ENCODE data around the gene TNFRSF8.

TNFRSF8 gene

DNA sequence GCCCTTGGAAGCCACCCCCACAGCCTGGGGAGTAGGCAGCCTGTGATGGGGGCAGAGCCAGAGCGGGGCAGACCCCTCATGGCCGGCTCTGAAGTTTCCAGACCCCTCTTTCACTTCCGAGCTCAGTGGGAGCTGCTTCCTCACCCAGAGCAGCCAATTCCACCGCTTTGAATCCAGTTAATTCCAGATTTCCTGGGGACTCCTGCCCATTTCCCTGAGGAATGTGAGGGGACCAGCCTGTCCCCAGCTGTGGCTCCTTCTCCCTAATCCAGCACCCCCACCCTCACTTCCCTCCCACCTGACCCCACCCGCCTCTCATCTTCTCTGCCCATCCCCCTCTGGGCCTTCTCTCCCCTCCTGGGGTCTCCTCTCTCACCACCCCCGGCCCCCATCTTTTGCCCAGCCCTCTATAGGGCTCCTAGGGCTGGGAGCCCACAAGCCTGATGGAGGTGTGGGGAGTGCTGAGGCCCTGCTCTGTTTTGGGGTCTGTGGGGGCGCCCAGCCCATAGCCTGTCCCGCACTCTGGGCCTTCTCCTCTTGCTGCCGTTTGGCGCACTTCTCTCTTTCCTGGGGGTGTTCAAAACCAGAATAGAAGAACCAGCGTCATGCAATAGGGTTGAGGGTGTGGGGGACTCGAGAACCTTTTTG, 77.5 kb downstream of the TNFRSF8 start:
- no peak for DNase-seq

DNA sequence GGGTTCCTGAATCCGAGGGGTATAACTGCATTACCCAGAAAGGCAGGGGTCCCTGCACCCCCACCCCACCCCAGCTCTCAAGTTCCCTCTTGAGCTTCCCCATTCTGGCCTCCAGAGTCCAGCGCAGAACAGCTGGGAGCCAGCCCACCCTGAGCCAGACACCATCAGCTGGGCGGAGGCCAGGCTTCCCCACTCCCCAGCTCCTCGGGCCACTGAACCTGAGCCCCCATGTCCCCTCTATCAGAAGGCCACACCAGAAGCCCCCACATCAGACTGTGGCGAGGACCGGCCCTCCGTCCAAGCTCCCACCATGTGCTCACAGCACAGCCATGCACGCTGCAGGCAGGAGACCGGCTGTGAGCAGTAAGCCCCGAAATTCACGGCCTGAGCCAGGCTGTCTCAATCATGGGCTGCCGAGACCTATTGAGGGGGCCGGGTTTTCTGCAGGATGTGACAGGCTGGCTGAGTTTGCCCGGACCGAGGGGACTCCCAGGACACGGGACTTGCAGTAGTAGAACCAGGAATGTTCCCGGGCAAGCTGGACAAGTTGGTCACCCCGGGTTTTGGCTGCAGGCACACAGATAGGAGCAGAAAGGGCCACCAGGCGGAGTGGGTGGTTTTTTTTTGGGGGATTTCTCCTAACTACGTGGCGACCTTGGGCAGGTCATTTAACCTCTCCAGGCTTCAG, 78.2 kb downstream of the TNFRSF8 start:
- DNase-seq: peak in 1 of 56 donors; percentile 15

DNA sequence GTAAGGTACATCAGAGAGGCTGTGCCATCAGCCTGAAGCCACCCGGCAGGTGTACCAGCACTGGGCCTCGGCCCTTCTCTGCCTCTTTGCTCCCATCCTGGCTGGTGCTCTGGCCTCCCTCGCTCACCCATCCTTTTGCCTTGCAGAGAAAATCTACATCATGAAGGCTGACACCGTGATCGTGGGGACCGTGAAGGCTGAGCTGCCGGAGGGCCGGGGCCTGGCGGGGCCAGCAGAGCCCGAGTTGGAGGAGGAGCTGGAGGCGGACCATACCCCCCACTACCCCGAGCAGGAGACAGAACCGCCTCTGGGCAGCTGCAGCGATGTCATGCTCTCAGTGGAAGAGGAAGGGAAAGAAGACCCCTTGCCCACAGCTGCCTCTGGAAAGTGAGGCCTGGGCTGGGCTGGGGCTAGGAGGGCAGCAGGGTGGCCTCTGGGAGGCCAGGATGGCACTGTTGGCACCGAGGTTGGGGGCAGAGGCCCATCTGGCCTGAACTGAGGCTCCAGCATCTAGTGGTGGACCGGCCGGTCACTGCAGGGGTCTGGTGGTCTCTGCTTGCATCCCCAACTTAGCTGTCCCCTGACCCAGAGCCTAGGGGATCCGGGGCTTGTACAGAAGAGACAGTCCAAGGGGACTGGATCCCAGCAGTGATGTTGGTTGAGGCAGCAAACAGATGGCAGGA, 79.2 kb downstream of the TNFRSF8 start:
- DNase-seq: no peak

DNA sequence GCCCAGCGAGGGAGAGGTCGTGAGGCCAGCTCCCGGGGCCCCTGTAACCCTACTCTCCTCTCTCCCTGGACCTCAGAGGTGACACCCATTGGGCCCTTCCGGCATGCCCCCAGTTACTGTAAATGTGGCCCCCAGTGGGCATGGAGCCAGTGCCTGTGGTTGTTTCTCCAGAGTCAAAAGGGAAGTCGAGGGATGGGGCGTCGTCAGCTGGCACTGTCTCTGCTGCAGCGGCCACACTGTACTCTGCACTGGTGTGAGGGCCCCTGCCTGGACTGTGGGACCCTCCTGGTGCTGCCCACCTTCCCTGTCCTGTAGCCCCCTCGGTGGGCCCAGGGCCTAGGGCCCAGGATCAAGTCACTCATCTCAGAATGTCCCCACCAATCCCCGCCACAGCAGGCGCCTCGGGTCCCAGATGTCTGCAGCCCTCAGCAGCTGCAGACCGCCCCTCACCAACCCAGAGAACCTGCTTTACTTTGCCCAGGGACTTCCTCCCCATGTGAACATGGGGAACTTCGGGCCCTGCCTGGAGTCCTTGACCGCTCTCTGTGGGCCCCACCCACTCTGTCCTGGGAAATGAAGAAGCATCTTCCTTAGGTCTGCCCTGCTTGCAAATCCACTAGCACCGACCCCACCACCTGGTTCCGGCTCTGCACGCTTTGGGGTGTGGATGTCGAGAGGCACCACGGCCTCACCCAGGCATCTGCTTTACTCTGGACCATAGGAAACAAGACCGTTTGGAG, 80.0 kb downstream of the TNFRSF8 start:
- peak in 10 of 56 donors; percentile 7 to 42 (median 22) for DNase-seq

DNA sequence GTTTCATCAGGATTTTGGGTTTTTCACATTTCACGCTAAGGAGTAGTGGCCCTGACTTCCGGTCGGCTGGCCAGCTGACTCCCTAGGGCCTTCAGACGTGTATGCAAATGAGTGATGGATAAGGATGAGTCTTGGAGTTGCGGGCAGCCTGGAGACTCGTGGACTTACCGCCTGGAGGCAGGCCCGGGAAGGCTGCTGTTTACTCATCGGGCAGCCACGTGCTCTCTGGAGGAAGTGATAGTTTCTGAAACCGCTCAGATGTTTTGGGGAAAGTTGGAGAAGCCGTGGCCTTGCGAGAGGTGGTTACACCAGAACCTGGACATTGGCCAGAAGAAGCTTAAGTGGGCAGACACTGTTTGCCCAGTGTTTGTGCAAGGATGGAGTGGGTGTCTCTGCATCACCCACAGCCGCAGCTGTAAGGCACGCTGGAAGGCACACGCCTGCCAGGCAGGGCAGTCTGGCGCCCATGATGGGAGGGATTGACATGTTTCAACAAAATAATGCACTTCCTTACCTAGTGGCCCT, 80.6 kb downstream of the TNFRSF8 start:
- DNase-seq: peak in 24 of 56 donors; percentile 8 to 62 (median 30)

DNA sequence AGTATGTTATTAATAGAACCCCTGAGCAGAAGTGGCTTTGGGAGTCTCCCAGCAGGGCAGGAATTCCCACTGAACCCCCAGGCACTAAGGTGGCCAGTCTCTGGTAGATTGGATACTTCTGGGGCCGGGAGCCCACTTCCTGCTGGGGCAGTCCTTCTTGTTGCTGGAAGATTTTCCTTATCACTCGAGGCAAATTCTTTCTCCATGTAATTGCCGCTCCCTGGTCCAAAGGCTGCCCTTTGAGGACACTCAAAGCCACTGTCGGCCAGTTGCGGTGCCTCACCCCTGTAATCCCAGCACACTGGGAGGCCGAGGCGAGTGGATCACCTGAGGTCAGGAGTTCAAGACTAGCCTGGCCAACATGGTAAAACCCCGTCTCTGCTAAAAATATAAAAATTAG, 81.1 kb downstream of the TNFRSF8 start:
- no peak for DNase-seq

DNA sequence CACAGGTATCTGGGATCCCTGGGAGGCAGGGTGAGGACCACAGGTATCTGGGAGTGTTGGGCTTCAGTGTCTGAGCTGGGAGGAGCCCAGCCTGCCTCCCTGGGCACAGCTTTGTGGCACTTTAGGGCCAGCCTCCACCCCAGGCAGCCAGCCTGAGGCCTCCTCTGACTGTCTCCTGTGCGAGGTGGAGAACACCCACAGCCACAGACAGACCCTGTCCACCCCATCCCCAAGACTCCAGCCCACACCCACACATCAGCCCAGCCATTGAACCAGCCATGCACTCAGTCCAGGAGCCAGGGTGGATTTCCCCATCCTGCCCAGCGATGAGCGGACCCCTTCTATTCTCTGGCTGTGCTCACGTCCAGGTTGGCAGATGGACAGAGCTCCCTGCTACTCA, 81.9 kb downstream of the TNFRSF8 start:
- no peak for DNase-seq

DNA sequence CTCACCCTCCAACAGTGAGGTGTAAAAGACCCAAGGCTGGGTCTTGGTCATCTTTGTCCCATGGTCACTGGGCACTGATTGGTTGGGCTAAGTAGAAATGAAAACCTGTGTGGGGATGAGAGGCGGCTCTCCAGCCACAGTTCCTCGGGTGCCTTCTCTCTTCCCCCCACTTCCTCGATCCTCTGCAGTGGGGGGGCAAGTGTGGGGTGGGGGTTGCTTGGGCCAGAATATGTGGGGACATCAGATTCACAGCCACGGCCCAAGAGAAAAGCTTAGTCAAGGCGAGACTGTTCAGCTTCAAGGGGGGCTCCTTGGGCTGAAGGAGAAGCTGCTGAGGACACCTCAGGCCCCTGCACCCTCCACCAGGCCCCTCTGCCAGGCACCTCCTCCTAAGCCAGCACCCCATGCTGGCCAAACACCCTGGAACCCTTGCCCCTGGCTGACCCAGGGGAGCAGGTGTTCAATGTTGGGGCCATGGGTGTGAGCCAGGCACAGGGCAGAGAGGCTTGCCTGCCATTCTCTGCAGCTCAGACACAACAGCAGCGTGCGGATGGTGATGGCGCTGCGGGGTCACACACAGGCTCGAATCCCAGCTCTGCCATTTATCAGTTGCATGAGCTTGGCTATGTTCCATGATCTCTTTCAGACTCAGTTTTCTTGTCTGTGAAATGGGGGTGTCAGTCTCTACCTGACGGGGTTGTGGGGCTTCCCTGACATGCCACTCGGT, 82.7 kb downstream of the TNFRSF8 start:
- no peak for DNase-seq

DNA sequence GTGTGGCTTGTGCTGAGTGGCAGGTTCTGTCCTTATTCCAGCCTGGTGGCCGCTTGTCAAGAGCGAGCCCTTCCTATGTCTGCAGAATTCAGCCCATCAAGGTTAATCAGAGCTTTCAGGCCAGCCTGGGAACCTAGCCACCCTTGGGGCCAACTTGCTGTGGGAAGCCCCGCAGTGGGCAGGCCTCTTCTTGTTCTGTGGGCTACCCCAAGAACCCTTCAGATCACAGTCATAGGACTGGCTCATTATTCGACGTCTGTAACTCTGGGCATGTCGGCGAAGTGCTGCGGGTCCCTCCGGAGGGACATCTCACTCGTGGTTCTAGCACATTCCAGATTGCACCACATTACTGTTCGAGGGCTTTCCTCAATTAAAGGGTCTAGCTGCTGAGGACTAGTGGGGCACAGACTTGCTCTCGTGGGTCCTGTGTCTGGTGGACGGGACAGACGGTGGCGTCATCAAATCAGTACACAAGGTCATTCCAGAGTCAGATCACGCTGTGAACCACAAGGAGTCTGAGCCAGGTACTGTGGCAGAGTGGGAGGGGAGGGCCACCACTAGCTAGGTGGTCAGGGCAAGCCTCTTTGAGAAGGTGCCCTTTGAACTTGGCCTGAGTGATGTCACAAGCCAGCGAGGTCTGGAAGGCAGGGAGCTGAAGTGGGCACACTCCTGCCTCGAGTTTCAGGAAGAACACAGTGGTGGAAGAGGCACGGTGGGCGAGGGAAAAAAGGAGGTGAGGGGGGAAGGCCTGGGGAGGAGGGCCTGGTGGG, 83.4 kb downstream of the TNFRSF8 start:
- DNase-seq: no peak

DNA sequence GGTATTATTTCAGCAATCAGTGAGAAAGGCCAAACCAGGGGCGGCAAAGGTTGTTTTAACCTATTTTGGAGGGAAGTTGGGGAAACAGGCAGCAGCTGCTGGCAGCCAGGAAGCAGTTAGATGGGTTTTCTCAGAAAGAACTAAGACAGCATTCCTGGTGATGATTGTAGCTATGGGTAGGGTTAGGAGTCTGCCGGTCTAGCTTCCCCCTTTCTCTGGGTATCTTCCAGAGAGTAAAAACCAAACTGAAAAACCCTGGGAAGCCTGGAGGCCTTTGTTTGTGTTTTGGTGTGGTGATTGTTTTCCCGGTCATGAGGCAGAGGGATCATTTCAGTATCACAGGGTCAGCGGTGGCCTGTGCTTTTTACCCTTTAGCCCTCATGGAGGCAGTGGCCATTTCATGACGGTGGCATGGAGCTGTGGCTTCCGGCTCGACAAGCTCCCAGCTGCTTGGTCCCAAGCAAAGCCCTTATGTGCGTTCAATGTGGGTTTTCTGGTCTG, 84.1 kb downstream of the TNFRSF8 start:
- no peak for DNase-seq

DNA sequence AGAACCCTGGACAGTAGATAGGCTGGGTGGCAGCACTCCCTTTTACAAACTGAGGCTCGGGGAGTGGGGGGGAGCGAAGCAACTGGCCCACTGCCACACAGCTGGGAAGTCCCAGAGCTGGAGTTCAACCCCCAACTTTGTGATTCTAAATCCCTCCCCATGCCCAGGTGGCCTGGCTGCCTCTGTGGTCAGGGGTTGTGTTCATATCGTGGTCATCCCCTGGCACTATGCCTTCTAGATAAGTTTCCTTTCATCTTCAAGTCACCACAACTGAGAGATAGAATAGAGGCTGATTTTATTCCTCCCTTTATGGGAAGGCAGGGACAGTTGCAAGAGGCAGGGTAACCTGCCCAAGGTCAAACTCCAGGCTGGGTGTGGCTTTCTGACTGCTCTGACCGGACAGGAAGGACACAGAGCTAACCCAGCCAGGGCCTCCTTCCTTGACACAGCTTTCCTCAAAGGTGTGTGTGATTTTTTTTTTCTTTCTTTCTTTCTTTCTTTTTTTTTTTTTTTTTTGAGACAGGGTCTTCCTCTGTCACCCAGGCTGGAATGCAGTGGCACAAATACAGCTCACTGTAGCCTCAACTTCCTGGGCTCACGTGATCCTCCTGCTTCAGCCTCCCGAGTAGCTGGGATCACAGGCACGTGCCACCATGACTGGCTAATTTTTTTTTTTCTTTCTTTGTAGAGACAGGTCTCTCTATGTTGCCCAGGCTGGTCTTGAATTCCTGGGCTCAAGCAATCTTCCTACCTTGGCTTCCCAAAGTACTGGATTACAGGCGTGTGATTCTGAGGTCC, 85.3 kb downstream of the TNFRSF8 start:
- DNase-seq: no peak

DNA sequence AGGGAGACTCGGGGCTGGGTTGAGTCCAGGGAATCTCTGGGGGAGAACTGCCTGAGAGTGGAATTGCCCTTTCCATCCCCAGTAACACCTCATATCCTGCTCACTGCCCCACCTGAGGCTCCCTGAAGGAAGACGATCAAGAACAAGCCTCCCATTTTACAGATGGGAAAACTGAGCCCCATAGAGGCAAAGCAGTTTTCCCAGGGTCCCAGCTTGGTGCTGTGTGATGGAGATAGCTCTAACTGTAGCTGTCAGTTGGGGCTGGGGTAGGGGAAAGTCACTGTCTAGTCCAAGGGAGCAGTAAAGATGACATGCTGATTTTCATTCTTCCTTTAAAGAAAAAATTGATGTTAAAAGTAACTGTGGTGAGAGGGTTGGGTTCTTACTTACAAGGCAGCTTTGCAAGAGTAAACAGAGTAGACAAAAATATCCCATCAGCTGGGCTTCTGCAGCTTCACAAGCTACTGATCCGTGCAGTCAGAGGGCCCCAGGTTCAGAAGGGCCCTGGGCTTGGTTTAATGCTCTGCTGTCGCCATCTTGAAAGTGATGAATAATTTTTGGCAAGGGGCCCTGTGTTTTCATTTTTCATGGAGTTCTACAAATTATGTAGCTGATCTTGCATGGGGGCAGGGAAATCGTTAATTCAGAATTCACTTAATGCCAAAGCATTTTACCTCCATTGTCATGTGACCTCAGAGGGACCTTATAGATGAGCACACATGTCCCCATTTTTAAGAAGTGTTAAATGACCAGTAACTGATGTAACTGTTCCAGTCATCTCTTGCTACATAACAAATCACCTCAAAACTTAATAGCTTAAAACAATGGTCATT, 86.1 kb downstream of the TNFRSF8 start:
- DNase-seq: no peak

DNA sequence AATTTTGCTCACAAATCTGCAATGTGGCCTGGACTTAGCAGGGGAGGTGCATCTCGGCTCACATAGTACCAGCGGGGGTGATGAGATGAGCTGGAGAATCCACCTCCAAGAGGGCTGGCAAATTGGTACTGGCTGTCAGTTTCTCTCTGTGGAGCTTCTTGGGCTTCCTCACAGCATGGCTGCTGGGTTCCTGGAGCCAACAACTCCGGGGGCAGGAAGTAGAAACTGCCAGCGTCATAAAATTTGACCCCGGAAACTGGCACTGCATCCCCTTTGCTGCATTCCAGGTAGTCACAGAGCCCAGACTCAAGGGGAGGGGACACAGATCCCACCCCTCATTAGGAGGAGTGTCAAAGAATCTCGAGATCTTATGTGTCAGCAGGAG, 86.7 kb downstream of the TNFRSF8 start:
- no peak for DNase-seq

DNA sequence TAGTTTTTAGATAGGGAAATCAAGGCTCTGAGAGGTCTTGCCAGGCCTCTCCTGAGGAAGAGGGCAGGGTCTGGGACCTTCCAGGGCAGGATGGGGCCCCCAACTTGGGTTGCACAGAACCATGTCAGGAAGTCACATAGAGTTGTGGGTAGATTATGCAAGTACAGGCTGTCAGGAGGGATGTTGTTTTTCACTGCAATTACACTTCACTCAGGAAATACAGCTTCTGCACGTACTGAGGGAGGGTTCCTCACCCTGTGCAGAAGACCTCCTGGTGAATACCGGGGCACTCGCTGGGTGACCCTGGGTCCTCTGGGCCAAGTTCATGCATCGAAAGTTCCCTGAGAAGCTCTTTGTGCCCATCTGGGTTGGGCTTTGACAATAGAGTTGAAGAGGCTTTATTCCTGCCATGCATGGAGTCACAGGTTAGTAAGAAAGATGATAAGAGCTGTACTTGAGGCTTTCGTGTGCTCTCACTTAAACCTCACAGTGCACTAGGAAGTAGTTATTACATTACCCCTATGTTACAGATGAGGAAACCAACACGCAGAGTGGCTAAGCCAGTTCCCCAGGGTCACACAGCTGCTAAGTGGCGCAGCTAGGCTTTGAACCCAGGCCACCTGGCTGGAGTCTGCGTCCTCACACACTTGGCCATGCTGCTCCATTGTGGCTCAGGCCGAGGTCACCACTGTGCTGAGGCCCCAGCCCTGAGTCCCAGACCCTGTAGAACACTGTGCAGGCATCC, 87.5 kb downstream of the TNFRSF8 start:
- no peak for DNase-seq

DNA sequence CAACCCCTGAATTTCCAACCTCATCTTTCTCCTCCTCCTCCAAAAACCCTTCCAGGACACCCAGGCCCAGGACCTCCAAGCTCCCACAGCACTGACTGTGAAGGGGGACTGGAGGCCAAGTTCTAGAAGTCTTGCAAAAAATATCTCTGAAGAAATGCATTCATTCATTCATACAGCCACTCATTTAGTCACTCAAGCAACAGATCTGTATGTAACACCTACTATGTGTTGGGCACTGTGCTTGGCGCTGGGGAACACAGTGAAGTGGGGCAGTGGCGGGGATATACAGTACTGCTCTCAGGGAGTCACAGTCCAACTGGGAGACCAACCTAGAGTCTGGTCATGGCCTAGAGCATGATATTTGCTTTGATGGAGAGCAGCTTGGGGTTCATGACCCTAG, 88.4 kb downstream of the TNFRSF8 start:
- DNase-seq: no peak

DNA sequence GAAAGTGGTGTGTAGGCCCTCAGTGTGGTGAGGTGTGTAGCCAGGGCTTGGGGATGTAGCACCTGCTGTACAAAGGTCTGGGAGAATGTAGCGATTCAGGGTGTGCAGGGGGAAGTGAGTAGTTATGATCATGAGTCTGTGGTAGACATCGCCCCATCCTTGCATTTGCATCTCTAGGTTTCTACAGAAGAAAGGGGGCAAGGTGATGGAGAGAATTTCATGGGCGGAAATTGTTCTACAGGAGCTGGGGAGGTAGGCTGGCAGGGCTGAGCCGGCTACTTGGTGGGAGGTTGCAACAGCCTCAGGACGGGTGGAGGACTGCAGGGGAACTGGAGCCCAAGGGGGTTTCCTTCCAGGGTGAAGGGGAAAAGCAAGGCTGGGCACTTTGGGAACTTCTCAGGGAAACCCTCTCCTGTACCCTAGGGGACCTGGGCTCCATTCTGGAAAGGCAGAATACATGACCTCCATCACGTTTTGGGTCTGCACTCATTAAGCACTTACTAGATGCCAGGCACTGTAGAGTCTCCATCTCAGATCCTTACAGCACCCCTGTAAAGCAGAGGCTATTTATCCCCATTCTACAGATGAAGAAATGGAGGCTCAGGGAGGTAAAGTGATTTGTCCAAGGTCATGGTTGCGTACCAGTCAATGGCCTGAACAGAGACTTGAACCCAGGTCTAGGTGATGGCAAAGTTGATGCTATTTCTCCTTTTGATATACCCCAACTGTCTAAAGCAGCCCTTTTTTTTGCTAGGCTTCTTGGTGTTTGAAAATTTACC, 89.2 kb downstream of the TNFRSF8 start:
- no peak for DNase-seq

Measured in amygdala (tissue), 56 donors.